GM19328 (cell line): ENCODE measurements around the gene RPN1.
"Not testable (repeated sequence)": the region's sequence is repeated elsewhere in the genome, so short reads cannot be mapped to it uniquely, and the experiment has no call there.

Experiments
- ATAC-seq: cut with Tn5 transposase; IDR thresholded peaks from one replicate; pipeline ENCODE4 v1.9.1; 2021; ENCODE audit warnings: mild to moderate bottlenecking, moderate library complexity; ENCODE audit not compliant: unreplicated experiment

RPN1 gene

GRCh38 chr3:128653383-128653992, 2.9 kb upstream of the RPN1 start:
- ATAC-seq, result not testable (repeated sequence)

GRCh38 chr3:128648940-128649663, 1.5 kb downstream of the RPN1 start:
- no peak for ATAC-seq

GRCh38 chr3:128648402-128648801, 2.2 kb downstream of the RPN1 start:
- no peak for ATAC-seq

- no peak for ATAC-seq
These were observed 3.3 kb downstream of the RPN1 start for GRCh38 chr3:128647307-128647706.

- no peak for ATAC-seq
These were observed 16.5 kb downstream of the RPN1 start for GRCh38 chr3:128634075-128634611.

GRCh38 chr3:128632301-128632700, 18.3 kb downstream of the RPN1 start:
- no peak for ATAC-seq

- no peak for ATAC-seq
These were observed 20.7 kb downstream of the RPN1 start for GRCh38 chr3:128629936-128630335.

- ATAC-seq, result no peak
These were observed 25.1 kb downstream of the RPN1 start for GRCh38 chr3:128625409-128625945.

GRCh38 chr3:128624526-128625138, 26.0 kb downstream of the RPN1 start:
- ATAC-seq, result no peak

GRCh38 chr3:128623762-128624176, 26.8 kb downstream of the RPN1 start:
- no peak for ATAC-seq

- ATAC-seq, result no peak
These were observed 28.7 kb downstream of the RPN1 start for GRCh38 chr3:128621931-128622330.

- ATAC-seq, result no peak
These were observed 29.4 kb downstream of the RPN1 start for GRCh38 chr3:128621234-128621633.

- no peak for ATAC-seq
These were observed 30.3 kb downstream of the RPN1 start for GRCh38 chr3:128620268-128620691.

GRCh38 chr3:128619146-128619890, 31.3 kb downstream of the RPN1 start:
- no peak for ATAC-seq

GRCh38 chr3:128618398-128618726, 32.3 kb downstream of the RPN1 start:
- no peak for ATAC-seq

GRCh38 chr3:128617557-128618397, 32.8 kb downstream of the RPN1 start:
- ATAC-seq, result peak; percentile 82

GRCh38 chr3:128617270-128617556, 33.4 kb downstream of the RPN1 start:
- ATAC-seq, result peak; percentile 14

- no peak for ATAC-seq
These were observed 33.9 kb downstream of the RPN1 start for GRCh38 chr3:128616516-128617269.

GRCh38 chr3:128614076-128614475, 36.5 kb downstream of the RPN1 start:
- ATAC-seq, result no peak
